HG02852 (cell line): ENCODE data around the gene TNXB.

ENCODE experiments used
- ATAC-seq: cut with Tn5 transposase; IDR thresholded peaks from one replicate; pipeline ENCODE4 v1.9.1; 2021; ENCODE audit warnings: mild to moderate bottlenecking, moderate library complexity; ENCODE audit not compliant: unreplicated experiment

The TNXB gene

GRCh38 chr6:32140420-32141046 lies 31.4 kb upstream of the TNXB start:
- no peak for ATAC-seq

- ATAC-seq = no peak
These were observed 30.5 kb upstream of the TNXB start for GRCh38 chr6:32139590-32139989.

GRCh38 chr6:32137454-32137853 lies 28.3 kb upstream of the TNXB start:
- ATAC-seq = no peak

- ATAC-seq = no peak
These were observed 24.6 kb upstream of the TNXB start for GRCh38 chr6:32133786-32134185.

- no peak for ATAC-seq
These were observed 23.0 kb upstream of the TNXB start for GRCh38 chr6:32132110-32132509.

GRCh38 chr6:32131439-32131948 lies 22.4 kb upstream of the TNXB start:
- no peak for ATAC-seq

- no peak for ATAC-seq
These were observed 20.4 kb upstream of the TNXB start for GRCh38 chr6:32129297-32130088.

- ATAC-seq = no peak
These were observed 19.7 kb upstream of the TNXB start for GRCh38 chr6:32128751-32129296.

GRCh38 chr6:32127717-32128592 lies 18.8 kb upstream of the TNXB start, which contains the start of gene ATF6B:
ATF6B (minus strand) TSS chr6:32128246; CDS start chr6:32128207, 39 bp downstream.
- peak; percentile 79 for ATAC-seq

- no peak for ATAC-seq
These were observed 18.2 kb upstream of the TNXB start for GRCh38 chr6:32127409-32127716.

GRCh38 chr6:32126880-32127279 lies 17.7 kb upstream of the TNXB start:
- no peak for ATAC-seq

- ATAC-seq = no peak
These were observed 14.5 kb upstream of the TNXB start for GRCh38 chr6:32123681-32124080.

- ATAC-seq = no peak
These were observed 11.5 kb upstream of the TNXB start for GRCh38 chr6:32120573-32121059.

GRCh38 chr6:32118782-32119628 lies 9.9 kb upstream of the TNXB start:
- no peak for ATAC-seq

GRCh38 chr6:32117461-32117860 lies 8.3 kb upstream of the TNXB start:
- no peak for ATAC-seq

GRCh38 chr6:32116674-32117073 lies 7.5 kb upstream of the TNXB start:
- ATAC-seq = no peak

GRCh38 chr6:32115623-32116022 lies 6.5 kb upstream of the TNXB start:
- no peak for ATAC-seq

- ATAC-seq = no peak
These were observed 5.7 kb upstream of the TNXB start for GRCh38 chr6:32114796-32115195.

- no peak for ATAC-seq
These were observed 4.5 kb upstream of the TNXB start for GRCh38 chr6:32113386-32114352.
